Measurements from ENCODE around the gene PDCD11. TPM values are rescaled to one million over a fixed set of nuclear protein-coding genes. Genes with fewer than 3 reads are reported as not detected.

The PDCD11 gene
- polyA plus RNA-seq, 1 donor from 2014 or later = 15.3 TPM

GRCh38 chr10:103382769-103383168 lies 13.7 kb upstream of the PDCD11 start:
- Histone ChIP-seq H3K9me3 (ENCODE audit: low read length) (no peaks in the 10 kb centered on the region), H4K20me1 (ENCODE audit: insufficient read depth) (no peaks in the 10 kb centered on the region), H2AFZ (ENCODE audit: low read depth, low read length) (no peak overlapping the region), H3K27ac (ENCODE audit: low read length) (no peak overlapping the region), H3K4me2 (ENCODE audit: low read length) (no peak overlapping the region), H3K36me3 (ENCODE audit: insufficient read depth, low read length) (peaks cover 6% of the 10 kb centered on the region), H3K79me2 (replicated peaks; ENCODE audit: insufficient read depth, low read length) (no peaks in the 10 kb centered on the region), H3K9ac (ENCODE audit: low read length) (no peak overlapping the region), H3K9me2 (ENCODE audit: insufficient read depth, low read length) (no peaks in the 10 kb centered on the region), H3K4me3 (ENCODE audit: low read length) (no peak overlapping the region), H3F3A (ENCODE audit: insufficient read depth, low read length, poor library complexity, severe bottlenecking) (no peaks in the 10 kb centered on the region), H3K27me3 (ENCODE audit: insufficient read depth, low read depth, low read length) (no peaks in the 10 kb centered on the region)
- TF ChIP-seq, protein P1, sequence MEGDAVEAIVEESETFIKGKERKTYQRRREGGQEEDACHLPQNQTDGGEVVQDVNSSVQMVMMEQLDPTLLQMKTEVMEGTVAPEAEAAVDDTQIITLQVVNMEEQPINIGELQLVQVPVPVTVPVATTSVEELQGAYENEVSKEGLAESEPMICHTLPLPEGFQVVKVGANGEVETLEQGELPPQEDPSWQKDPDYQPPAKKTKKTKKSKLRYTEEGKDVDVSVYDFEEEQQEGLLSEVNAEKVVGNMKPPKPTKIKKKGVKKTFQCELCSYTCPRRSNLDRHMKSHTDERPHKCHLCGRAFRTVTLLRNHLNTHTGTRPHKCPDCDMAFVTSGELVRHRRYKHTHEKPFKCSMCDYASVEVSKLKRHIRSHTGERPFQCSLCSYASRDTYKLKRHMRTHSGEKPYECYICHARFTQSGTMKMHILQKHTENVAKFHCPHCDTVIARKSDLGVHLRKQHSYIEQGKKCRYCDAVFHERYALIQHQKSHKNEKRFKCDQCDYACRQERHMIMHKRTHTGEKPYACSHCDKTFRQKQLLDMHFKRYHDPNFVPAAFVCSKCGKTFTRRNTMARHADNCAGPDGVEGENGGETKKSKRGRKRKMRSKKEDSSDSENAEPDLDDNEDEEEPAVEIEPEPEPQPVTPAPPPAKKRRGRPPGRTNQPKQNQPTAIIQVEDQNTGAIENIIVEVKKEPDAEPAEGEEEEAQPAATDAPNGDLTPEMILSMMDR (IDR thresholded peaks at IDR 0.05; ENCODE audit: poor library complexity, severe bottlenecking) = no peak
- TF ChIP-seq SMC3 (conservative IDR thresholded peaks at IDR 0.05; ENCODE audit: poor library complexity) (no peak), TAF1 (IDR thresholded peaks at IDR 0.05; ENCODE audit: low read depth) (no peak), RAD21 (conservative IDR thresholded peaks at IDR 0.05) (no peak), MXI1 (conservative IDR thresholded peaks at IDR 0.05; ENCODE audit: poor library complexity, severe bottlenecking) (no peak), EZH2 (IDR thresholded peaks at IDR 0.05; ENCODE audit: borderline replicate concordance, insufficient read depth, low read length, poor library complexity, severe bottlenecking) (no peak), POLR2AphosphoS5 (IDR thresholded peaks at IDR 0.05) (no peak), EP300 (conservative IDR thresholded peaks at IDR 0.05; ENCODE audit: poor library complexity, severe bottlenecking) (no peak)
- TF ChIP-seq, protein P2, sequence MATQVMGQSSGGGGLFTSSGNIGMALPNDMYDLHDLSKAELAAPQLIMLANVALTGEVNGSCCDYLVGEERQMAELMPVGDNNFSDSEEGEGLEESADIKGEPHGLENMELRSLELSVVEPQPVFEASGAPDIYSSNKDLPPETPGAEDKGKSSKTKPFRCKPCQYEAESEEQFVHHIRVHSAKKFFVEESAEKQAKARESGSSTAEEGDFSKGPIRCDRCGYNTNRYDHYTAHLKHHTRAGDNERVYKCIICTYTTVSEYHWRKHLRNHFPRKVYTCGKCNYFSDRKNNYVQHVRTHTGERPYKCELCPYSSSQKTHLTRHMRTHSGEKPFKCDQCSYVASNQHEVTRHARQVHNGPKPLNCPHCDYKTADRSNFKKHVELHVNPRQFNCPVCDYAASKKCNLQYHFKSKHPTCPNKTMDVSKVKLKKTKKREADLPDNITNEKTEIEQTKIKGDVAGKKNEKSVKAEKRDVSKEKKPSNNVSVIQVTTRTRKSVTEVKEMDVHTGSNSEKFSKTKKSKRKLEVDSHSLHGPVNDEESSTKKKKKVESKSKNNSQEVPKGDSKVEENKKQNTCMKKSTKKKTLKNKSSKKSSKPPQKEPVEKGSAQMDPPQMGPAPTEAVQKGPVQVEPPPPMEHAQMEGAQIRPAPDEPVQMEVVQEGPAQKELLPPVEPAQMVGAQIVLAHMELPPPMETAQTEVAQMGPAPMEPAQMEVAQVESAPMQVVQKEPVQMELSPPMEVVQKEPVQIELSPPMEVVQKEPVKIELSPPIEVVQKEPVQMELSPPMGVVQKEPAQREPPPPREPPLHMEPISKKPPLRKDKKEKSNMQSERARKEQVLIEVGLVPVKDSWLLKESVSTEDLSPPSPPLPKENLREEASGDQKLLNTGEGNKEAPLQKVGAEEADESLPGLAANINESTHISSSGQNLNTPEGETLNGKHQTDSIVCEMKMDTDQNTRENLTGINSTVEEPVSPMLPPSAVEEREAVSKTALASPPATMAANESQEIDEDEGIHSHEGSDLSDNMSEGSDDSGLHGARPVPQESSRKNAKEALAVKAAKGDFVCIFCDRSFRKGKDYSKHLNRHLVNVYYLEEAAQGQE (IDR thresholded peaks at IDR 0.05; ENCODE audit: borderline replicate concordance) = no peak

DNA sequence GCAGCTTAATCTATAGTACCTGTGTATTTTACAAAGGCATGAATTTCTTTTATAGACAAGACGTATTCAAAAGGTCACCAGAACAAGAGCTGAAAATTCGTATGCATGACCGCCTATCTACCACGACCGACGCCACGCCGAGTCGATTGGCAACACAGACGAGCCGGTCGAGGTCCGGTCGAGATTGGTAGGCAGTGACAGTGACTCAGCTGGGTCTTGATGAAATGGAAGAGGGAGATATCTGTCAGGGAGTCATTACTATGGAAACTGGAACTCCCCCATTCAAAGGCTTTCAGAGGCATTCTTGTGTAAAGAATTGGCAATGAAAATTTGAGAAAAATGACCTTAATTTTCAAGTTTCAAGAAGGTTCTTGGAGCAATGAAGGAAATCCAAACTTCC lies 2.2 kb upstream of the PDCD11 start:
- no peak for TF ChIP-seq SMC3 (conservative IDR thresholded peaks at IDR 0.05; ENCODE audit: poor library complexity)
- TF ChIP-seq RAD21 (conservative IDR thresholded peaks at IDR 0.05) = no peak
- TF ChIP-seq, protein P2 (IDR thresholded peaks at IDR 0.05; ENCODE audit: borderline replicate concordance) = no peak
- TF ChIP-seq EP300 (conservative IDR thresholded peaks at IDR 0.05; ENCODE audit: poor library complexity, severe bottlenecking) = no peak
- TF ChIP-seq, protein P1 (IDR thresholded peaks at IDR 0.05; ENCODE audit: poor library complexity, severe bottlenecking) = no peak
- no peak for TF ChIP-seq MXI1 (conservative IDR thresholded peaks at IDR 0.05; ENCODE audit: poor library complexity, severe bottlenecking)
- TF ChIP-seq EZH2 (IDR thresholded peaks at IDR 0.05; ENCODE audit: borderline replicate concordance, insufficient read depth, low read length, poor library complexity, severe bottlenecking) = no peak
- H3K4me3 ChIP-seq (ENCODE audit: low read length) = peak overlapping the region; percentile 79
- no peak overlapping the region for H3K27ac ChIP-seq (ENCODE audit: low read length)
- no peaks in the 10 kb centered on the region for H4K20me1 ChIP-seq (ENCODE audit: insufficient read depth)
- H3K36me3 ChIP-seq (ENCODE audit: insufficient read depth, low read length) = no peaks in the 10 kb centered on the region
- H3F3A ChIP-seq (ENCODE audit: insufficient read depth, low read length, poor library complexity, severe bottlenecking) = no peaks in the 10 kb centered on the region
- no peaks in the 10 kb centered on the region for H3K9me2 ChIP-seq (ENCODE audit: insufficient read depth, low read length)
- no peak overlapping the region for H3K4me2 ChIP-seq (ENCODE audit: low read length)
- no peak overlapping the region for H2AFZ ChIP-seq (ENCODE audit: low read depth, low read length)
- peaks cover 49% of the 10 kb centered on the region for H3K79me2 ChIP-seq (replicated peaks; ENCODE audit: insufficient read depth, low read length)
- H3K9me3 ChIP-seq (ENCODE audit: low read length) = no peaks in the 10 kb centered on the region
- no peaks in the 10 kb centered on the region for H3K27me3 ChIP-seq (ENCODE audit: insufficient read depth, low read depth, low read length)
- no peak overlapping the region for H3K9ac ChIP-seq (ENCODE audit: low read length)
